Right lobe of liver (tissue), 6 donors: ENCODE results near the gene WAC. TPM values are rescaled to one million over a fixed set of nuclear protein-coding genes. Genes with fewer than 3 reads are reported as not detected.

Experiments used
- ATAC-seq, 4 donors: fragments of 200-7000 bp; cut with Tn5 transposase; one replicate each; pipeline ENCODE4 v1.9.1; 2020; ENCODE audit warnings: mild to moderate bottlenecking in 4 of 4, moderate library complexity in 4 of 4
- DNase-seq, 3 donors: peaks; one replicate each; pipeline ENCODE4 v3.0.0-alpha.2; 2020
- H3K27ac ChIP-seq, 3 donors: fragments of 200-600 bp; one replicate each; pipeline ENCODE4 v1.8.0; 2022
- H3K27me3 ChIP-seq, 2 donors: fragments of 200-600 bp; one replicate each; pipeline ENCODE4 v1.8.0; 2022
- H3K36me3 ChIP-seq, 4 donors: fragments of 200-600 bp; sonication (generic) in 1 of 4; one replicate each; pipeline versions ENCODE4 v1.5.1 to v1.8.0; 2017 to 2022; ENCODE audit warnings: control low read depth in 1 of 4
- H3K4me1 ChIP-seq, 4 donors: fragments of 200-600 bp; sonication (generic) in 1 of 4; one replicate each; pipeline versions ENCODE4 v1.5.1 to v1.8.0; 2017 to 2022; ENCODE audit warnings: control low read depth in 1 of 4
- H3K4me3 ChIP-seq, 3 donors: fragments of 200-600 bp; one replicate each; pipeline ENCODE4 v1.8.0; 2022
- H3K9me3 ChIP-seq, 4 donors: fragments of 200-600 bp; sonication (generic) in 1 of 4; one replicate each; pipeline versions ENCODE4 v1.5.1 to v1.8.0; 2017 to 2022; ENCODE audit warnings: control low read depth in 1 of 4
- POLR2A ChIP-seq: fragments of 450-650 bp; IDR thresholded peaks from one replicate; pipeline ENCODE4 v1.6.1; 2017; ENCODE audit warnings: antibody characterized with exemption, mild to moderate bottlenecking
- WGBS: methylation state at CpG from one replicate; pipeline ENCODE4 v1.1.6; 2018; ENCODE audit warnings: low coverage, low lambda C conversion rate; ENCODE audit not compliant: insufficient coverage; ENCODE audit errors: missing lambda C conversion rate; 5-methylcytosine and 5-hydroxymethylcytosine counted together
- intact Hi-C, 2 donors: fragments of 100-400 bp; cut with DNase I; formaldehyde crosslinking; loops; one replicate each; pipeline versions ENCODE4 v1.11.2 to v1.14.1; 2022
- total RNA-seq, 6 experiments: library from RNA; depleted of rRNA in 2 of 6; stranded (reverse); fragments of >200 nt in 2 of 6; fragmentation: NEBNext Ultra II Directional in 3 of 6; extraction: Animal tissue kit (Norgen Biotek cat#: 25700) in 3 of 6; gene quantifications; one replicate each; pipeline versions ENCODE4 v1.1.0 to v1.2.4, GENCODE V29; 2016 to 2023
- TF ChIP-seq, protein P1 (sequence below), 4 donors: fragments of 200-600 bp in 3 of 4; fragments of 450-650 bp in 1 of 4; IDR thresholded peaks; one replicate each; pipeline versions ENCODE4 v1.5.1 to v1.8.0; 2016 to 2022; ENCODE audit warnings: antibody characterized with exemption in 4 of 4, mild to moderate bottlenecking in 2 of 4
- donor health status: DM: no; HTN: yes; CAD: no.
- donor health status: DM: no; HTN: no; CAD: no.
- donor health status: DM: no; HTN: no; CAD: no.
- donor health status: DM: no; HTN: yes; CAD: no.
- donor health status: DM: no; HTN: yes; CAD: no.

WAC gene
- total RNA-seq, 6 experiments from 2014 or later, result 34.3 to 52.4 (median 48.9) TPM

DNA sequence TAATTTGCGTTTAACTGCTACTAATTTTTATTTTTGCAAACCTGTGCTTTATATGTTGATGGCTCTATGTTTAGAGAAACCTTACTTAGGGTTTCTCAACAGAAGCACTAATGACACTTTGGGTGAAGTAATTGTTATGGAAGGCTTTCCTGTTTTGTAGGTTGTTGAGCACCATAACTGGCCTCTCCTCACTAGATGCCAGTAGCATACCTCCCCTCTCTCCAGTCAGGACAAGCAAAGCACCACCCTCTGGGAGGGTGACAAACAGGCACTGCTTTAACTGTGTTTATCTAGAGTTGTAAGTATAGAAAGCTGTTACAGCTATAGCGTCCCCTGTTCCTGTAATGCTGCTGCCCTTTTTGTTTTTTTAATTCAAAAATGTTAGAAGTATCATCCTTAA lies 60.9 kb downstream of the WAC start:
- Histone ChIP-seq H3K27ac (no peak overlapping the region), H3K36me3 (peaks cover 0 to 35% (median 16%) of the 10 kb centered on the region in 4 donors), H3K27me3 (no peaks in the 10 kb centered on the region), H3K4me3 (no peak overlapping the region), H3K4me1 (peaks cover 0 to under 1% (median 0%) of the 10 kb centered on the region in 4 donors), H3K9me3 (no peaks in the 10 kb centered on the region)
- 45% methylated on average over 2 of the region's 2 CpGs for WGBS
- no peak for TF ChIP-seq POLR2A
- TF ChIP-seq, protein P1, sequence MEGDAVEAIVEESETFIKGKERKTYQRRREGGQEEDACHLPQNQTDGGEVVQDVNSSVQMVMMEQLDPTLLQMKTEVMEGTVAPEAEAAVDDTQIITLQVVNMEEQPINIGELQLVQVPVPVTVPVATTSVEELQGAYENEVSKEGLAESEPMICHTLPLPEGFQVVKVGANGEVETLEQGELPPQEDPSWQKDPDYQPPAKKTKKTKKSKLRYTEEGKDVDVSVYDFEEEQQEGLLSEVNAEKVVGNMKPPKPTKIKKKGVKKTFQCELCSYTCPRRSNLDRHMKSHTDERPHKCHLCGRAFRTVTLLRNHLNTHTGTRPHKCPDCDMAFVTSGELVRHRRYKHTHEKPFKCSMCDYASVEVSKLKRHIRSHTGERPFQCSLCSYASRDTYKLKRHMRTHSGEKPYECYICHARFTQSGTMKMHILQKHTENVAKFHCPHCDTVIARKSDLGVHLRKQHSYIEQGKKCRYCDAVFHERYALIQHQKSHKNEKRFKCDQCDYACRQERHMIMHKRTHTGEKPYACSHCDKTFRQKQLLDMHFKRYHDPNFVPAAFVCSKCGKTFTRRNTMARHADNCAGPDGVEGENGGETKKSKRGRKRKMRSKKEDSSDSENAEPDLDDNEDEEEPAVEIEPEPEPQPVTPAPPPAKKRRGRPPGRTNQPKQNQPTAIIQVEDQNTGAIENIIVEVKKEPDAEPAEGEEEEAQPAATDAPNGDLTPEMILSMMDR (IDR thresholded peaks at IDR 0.05), result no peak
- intact Hi-C loops, result no loop called here
- ATAC-seq (no peak), DNase-seq (no peak)

DNA sequence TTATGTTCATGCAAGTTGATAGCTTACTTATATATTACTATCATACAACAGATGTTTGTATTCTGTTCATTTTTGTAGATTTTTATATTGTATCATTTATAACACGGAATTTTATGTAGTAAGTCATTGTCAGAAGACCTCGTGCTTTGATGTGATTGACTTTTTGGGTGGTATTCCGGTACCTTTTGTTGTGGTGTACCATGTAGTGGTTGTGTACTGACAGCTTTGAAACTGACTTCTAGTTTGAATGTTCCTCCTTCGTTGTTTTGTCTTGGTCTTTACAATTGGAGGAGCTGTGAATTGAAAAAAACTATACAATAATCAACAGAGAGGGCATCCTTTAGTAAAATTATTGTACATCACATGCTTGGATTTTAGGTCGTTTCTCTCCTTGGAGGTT lies 61.5 kb downstream of the WAC start:
- peaks cover 0 to 35% (median 16%) of the 10 kb centered on the region in 4 donors for H3K36me3 ChIP-seq
- no peaks in the 10 kb centered on the region for H3K27me3 ChIP-seq
- intact Hi-C loops, result no loop called here
- H3K9me3 ChIP-seq, result no peaks in the 10 kb centered on the region
- 89% methylated on average over 5 of the region's 5 CpGs for WGBS
- H3K4me1 ChIP-seq, result no peaks in the 10 kb centered on the region
- DNase-seq (no peak), ATAC-seq (no peak)
- TF ChIP-seq POLR2A, result no peak
- TF ChIP-seq, protein P1 (IDR thresholded peaks at IDR 0.05), result no peak
- no peak overlapping the region for H3K27ac ChIP-seq
- H3K4me3 ChIP-seq, result no peak overlapping the region

DNA sequence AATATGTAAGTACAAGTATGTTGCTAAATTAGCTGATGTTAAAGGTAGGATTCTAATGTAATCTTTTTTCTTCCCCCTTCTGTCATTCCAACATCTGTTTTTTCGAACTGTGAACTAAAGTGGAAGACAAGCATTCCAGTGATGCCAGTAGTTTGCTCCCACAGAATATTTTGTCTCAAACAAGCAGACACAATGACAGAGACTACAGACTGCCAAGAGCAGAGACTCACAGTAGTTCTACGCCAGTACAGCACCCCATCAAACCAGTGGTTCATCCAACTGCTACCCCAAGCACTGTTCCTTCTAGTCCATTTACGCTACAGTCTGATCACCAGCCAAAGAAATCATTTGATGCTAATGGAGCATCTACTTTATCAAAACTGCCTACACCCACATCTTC lies 62.7 kb downstream of the WAC start:
- peaks cover 0 to 24% (median 15%) of the 10 kb centered on the region in 4 donors for H3K36me3 ChIP-seq
- no peak overlapping the region for H3K4me3 ChIP-seq
- H3K27ac ChIP-seq, result no peak overlapping the region
- no peak for TF ChIP-seq POLR2A
- TF ChIP-seq, protein P1 (IDR thresholded peaks at IDR 0.05), result no peak
- no peaks in the 10 kb centered on the region for H3K4me1 ChIP-seq
- WGBS, result 84% methylated on average over 3 of the region's 3 CpGs
- DNase-seq (no peak), ATAC-seq (no peak)
- intact Hi-C loops, result no loop called here
- H3K27me3 ChIP-seq, result no peaks in the 10 kb centered on the region
- no peaks in the 10 kb centered on the region for H3K9me3 ChIP-seq

DNA sequence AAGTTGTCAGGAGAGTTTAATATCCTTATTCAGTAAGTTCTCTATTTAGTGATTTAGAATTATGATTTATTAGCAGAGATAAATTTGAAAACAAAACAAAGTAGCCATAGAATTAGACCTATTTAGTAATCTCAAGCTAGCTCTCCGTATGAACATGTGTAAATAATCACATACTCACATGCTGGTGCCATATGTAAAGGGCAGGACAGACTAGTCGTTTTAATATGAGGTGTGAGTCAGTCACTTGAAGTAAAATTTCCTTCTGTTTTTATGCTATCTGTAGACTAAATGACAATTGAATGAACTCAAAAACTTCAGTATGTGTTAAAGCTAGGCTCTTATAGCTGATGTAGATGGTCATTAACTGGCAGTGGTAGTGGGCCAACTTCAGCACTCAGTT lies 67.1 kb downstream of the WAC start:
- Histone ChIP-seq H3K27ac (no peak overlapping the region), H3K27me3 (no peaks in the 10 kb centered on the region), H3K9me3 (no peaks in the 10 kb centered on the region), H3K4me1 (no peaks in the 10 kb centered on the region), H3K4me3 (no peak overlapping the region), H3K36me3 (peaks cover 0 to 12% (median 4%) of the 10 kb centered on the region in 4 donors)
- 77% methylated on average over 2 of the region's 2 CpGs for WGBS
- DNase-seq, result no peak
- intact Hi-C loops, result no loop called here
- TF ChIP-seq POLR2A, result no peak
- TF ChIP-seq, protein P1 (IDR thresholded peaks at IDR 0.05), result no peak
- ATAC-seq, result no peak

DNA sequence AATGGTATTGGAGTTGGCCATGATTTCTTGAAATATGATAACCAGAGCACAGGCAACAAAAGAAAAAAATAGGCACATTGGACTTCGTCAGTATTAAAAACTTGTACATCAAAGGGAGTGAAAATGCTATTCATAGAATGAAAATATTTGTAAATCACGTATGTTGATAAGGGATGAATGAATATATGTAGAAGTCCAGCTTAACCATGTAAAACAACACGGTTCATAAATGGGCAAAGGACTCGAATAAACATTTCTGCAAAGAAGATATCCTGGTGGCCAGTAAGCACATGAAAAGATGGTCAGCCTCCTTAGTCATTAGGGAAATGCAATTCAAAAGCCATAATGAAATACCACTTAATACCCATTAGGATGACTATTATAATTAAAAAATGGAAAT lies 68.1 kb downstream of the WAC start:
- no peak for DNase-seq
- no peak for ATAC-seq
- H3K27ac ChIP-seq, result no peak overlapping the region
- 77% methylated on average over 3 of the region's 4 CpGs for WGBS
- H3K4me1 ChIP-seq, result no peaks in the 10 kb centered on the region
- peaks cover 0 to 7% (median 2%) of the 10 kb centered on the region in 4 donors for H3K36me3 ChIP-seq
- H3K9me3 ChIP-seq, result no peaks in the 10 kb centered on the region
- intact Hi-C loops, result no loop called here
- no peaks in the 10 kb centered on the region for H3K27me3 ChIP-seq
- no peak for TF ChIP-seq POLR2A
- TF ChIP-seq, protein P1 (IDR thresholded peaks at IDR 0.05), result no peak
- H3K4me3 ChIP-seq, result no peak overlapping the region
